Cerebellar cortex (tissue), 1 donor: ENCODE data around the gene OXCT1.
"Not testable (repeated sequence)": the region's sequence is repeated elsewhere in the genome, so short reads cannot be mapped to it uniquely, and the experiment has no call there.

Experiments
- DNase-seq: peaks from one replicate; pipeline ENCODE4 v3.0.0-alpha.2; 2015; ENCODE audit warnings: low spot score

Gene OXCT1

DNA sequence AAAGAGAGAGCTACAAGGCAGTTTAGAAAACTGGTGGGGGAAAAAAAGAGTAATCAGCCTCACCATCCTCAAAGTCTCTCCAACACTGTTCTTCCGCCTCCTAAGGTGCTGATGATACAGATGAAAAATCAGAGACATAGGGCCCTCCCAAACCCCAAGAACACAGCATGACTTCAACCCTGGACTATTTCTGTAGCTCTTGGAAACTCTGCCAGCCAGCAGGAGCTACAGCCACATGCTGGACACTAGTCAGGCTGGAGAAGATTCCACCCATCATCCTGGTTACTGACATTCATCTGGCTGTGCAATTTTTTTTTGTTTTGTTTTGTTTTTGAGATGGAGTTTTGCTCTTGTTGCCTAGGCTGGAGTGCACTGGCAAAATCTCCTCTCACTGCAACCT, 42.4 kb downstream of the OXCT1 start:
- no peak for DNase-seq

DNA sequence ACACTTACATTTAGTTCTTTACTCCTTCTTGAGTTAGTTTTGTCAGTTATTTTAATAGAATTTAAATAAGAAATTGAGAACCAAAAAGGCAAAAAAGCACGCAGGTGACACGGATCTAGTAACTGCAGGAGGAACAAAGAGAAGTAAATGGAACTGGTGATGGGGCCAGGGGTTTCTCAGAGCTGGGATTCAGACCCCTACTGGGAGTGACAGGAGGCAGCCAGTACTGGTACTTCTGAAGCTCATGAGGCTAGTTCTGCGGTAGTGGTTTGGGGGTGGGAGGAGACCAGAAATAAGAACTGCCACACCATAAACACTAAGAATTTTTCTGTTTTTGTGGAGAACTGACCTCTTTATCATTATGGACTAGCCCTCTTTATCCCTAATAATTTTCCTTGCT, 48.2 kb downstream of the OXCT1 start:
- no peak for DNase-seq

DNA sequence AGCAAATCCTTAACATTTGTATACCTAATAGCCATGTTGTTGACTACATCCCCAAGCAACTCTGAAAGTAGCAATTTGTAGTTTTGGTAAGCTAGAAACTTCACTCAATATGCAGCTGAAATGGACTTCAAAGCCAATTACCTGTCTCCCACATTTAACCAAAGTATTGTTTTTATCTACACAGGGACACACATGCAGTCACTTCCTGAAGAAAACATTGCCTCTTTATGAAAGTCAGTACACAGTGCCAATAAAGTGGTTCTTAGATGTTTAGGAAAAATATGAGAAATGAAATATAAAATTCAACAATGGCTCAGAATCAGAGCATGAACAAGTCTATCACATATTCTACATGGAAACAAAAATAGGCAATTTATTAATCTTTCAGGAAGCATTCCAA, 49.2 kb downstream of the OXCT1 start:
- no peak for DNase-seq

DNA sequence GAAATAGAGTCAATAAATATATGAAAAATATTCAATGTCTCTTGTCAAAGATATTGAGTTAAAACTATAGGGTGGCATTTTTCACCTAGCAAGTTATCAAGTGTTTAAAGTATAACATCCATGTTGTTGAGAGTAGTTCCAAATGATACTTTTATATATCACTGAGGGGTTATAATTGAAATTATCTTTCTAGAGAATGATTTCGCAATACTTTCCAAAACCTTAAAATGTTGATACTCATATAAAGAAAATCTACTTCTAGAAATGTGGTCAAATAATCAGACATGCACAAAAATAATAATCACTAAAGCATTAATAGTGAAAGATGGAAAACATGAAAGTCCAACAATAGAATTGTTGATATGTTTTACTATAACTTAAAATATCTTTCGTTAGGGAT, 50.1 kb downstream of the OXCT1 start:
- no peak for DNase-seq

DNA sequence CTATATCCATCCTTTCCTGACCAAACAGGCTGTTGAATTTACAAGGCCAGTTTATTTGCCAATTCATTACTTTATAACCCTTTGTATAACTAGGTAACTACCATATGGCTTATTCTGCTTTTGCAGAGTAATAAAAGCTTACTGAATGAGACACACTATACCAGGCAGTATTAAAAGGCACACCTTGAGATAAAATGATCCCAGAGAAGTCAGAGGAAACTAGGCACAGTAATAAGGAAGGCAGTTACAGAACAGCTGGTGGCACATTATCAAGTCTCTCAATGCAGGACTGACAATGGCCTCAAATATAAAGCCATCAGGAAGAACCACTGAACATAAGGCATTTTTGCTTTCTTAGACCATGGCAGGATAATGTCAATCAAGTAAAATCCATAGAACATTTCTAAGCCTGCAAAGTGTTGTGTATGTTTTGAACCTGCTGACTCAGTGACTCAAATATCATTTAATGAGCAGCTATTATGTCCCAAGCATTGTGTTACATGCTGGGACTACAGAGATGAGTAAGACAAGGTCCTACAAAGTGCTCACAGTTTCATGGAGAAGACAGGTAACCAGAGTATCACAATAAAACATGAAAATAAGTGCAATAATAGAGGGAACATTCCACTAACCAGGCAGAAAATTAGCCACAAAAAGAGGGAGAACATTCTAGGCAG, 52.5 kb downstream of the OXCT1 start:
- DNase-seq, result no peak

DNA sequence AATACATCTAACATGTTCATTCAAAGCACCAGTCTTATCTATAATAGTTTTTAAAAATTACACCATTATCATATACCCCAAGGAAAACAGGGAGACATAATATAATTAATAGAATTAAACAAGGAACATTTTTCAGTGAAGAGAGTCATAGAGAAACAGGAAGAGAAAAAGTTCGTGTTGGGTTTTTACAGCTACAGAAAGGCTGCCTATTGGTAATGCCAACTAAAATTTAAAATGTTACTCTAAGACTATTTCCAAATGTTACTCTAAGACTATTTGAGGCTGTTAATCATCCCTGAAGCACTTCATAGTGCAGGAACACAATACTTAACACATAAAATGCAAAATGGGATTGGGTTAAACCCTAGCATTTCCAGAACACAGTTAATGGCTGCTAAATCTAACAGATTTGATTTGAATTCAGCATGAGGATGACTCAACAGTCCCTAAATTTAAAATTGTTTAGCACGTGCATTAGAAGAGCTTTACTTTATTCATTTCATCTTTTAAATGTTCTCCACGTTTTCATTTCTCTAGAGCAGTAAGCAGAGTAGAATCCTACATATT, 54.5 kb downstream of the OXCT1 start:
- DNase-seq, result no peak

DNA sequence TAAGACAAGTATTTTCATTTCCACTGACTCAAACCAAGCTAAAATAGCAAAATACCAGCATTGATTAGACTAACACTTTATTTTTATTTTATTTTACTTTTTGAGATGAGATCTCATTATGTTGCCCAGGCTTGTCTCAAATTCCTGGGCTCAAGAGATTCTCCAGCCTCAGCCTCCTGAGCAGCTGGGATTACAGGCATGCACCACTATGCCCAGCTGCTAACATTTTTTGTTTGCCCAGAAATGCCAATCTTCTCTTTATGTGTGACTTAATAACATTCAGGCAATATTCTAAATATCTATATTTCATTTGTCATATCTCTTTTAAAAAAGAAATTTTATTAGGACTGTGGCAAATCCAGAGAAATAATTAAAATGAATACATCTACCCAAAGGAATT, 55.0 kb downstream of the OXCT1 start:
- no peak for DNase-seq

DNA sequence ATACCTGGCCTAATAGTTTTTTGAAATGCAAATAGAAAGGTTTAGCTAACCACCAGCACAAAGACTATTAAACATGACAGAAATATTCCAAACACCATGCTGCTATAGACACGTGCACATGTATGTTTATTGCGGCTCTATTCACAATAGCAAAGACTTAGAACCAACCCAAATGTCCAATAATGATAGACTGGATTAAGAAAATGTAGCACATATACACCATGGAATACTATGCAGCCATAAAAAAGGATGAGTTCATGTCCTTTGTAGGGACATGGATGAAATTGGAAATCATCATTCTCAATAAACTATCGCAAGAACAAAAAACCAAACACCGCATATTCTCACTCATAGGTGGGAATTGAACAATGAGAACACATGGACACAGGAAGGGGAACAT, 55.9 kb downstream of the OXCT1 start:
- not testable (repeated sequence) for DNase-seq

DNA sequence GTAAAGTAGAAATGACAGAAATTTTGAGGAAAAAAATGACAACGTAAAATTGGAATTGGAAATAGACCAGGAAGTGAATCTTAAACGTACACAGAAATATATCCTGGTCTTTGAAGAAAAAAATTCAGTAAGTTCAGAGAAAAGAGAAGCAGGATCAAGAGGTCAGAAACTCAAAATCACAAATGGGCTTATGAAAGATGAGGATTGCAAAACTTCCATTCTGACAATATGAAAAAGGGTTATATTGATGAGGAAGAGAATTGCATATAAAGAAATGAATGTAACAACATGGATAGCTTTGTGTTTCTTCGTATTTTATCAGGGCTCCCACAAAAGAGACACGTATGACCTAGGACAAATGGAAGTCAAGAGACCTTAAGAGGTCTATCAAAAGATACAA, 58.1 kb downstream of the OXCT1 start:
- DNase-seq, result no peak

DNA sequence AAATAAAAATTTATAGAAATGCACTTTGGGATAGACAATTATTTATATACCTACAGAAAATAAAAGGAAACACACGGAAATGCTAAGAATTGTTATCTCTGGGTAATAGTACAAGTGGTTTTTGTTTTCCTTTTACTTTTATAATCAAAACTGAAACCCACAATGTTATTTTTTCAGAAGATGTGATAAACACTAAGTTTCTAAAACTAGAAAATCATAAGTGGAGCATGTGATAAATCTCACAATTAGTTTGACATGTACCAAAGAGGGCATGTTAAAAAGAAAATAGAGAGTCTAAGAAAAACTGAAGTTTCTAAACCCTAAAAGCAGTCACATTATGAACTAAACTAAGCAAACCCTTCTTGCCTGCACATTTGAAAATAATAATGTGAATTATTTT, 61.1 kb downstream of the OXCT1 start:
- no peak for DNase-seq

DNA sequence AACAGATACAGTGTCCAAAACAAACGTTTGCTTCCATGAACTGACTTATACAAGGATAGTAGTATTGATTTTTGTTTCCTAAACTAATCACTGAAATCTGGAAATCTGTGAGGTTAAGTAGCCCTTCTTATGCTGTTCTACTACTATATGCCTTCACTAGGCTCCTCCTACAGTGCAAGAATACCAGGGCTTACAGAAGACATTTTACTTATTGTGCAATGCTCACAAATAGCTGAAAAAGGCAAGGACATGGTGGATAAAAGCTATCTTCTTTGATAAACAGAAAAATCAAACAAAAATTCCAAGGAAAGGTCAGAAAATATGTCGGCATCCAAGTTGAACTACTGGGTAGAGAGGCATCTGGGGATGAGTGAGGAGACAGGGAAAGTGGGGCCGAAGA, 61.9 kb downstream of the OXCT1 start:
- DNase-seq, result no peak

DNA sequence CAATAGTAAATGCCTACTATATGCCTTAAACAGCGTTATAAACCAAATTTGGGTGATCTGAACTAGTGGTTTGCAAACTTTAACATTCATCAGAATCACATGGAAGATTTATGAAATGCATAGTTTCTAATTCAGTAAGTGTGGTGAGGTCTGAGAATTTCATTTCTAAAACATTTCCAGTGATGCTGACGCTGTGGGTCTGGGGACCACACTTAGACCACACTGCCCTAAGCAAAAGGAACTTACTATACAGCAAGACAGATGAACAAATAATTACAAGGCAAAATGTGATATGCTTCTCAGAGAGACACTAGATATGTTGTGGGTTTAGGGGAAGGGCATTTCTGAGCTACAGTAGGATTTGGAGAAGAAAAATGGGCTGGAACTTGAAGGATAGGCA, 72.6 kb downstream of the OXCT1 start:
- no peak for DNase-seq

DNA sequence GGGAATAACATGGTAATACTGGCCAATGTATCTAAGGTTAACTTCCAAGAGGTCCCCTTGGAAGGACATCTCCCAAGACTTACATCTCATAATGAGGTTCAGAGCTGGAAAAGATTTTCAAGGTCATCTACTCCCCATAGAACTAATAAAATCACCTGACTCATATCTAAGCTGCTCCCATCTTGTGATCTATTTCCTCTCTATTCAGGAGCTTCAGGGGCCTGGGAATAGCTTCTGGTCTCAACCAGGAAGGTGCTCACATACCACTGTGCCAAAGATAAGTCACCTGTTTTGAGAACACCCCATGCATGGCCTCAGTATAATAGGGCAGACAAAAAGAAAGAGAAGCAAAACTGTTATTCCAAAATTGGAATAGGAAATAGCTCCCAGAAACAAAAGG, 74.2 kb downstream of the OXCT1 start:
- no peak for DNase-seq

DNA sequence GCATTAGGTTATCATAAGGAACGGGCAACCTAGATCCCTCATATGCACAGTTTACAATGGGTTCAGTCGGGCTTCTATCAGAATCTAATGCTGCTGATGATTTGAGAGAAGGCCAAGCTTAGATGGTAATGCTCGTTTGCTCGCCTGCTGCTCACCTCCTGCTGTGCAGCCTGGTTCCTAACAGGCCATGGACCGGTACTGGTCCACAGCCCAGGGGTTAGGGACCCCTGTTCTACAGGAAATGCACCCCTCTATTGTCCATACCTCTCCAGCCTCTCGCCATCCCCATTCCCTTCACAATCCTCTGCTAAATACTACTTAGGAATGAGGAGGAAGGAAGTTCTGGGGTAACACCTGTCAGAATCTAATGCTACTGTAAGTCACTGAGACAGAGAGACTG, 75.1 kb downstream of the OXCT1 start:
- DNase-seq, result no peak

DNA sequence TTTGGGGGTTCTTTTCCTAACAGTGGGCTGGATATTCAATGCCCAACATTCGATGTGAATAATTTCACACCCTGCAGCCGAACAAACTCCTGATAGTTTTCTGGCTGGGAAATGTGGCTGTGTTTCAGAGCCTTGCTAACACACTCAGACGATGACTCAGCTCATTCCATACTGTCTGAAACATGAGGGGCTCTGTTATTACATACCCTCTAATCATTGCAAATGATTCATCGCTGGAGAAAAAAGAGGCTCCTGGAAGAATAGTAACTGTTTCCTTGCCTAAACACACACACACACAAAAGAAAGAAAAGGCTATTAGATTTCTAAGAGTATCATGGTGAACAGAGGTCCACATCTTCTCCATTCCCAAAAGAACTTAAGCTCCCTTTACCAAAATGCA, 75.8 kb downstream of the OXCT1 start:
- DNase-seq, result no peak

DNA sequence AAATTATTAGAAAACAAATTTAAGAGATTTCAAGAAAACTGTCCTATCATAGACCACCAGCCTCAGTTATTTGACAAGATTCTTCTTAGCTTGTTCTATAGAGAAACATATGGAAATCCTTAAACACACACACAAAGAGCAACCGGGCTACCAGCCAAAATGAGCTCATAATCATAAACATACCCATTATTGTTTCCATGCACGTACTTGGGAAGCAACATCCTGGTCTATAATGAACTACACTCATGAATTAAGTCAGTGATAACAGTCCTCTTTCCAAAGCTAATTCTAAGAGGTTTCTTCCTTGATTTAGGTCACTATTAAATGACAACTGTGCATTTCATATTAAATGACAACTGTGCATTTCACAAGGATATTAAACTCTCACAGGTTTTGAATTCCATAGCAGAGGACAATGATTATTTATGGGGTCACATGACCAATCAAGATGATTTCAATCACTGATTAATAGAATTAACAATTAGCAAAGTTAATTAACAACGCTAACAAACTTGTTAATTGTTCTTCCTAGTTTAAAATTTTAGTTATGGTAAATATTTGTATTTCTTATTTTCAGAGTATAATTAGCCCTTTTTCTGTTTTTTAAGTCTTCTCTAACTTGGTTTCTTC, 77.0 kb downstream of the OXCT1 start:
- DNase-seq, result no peak

DNA sequence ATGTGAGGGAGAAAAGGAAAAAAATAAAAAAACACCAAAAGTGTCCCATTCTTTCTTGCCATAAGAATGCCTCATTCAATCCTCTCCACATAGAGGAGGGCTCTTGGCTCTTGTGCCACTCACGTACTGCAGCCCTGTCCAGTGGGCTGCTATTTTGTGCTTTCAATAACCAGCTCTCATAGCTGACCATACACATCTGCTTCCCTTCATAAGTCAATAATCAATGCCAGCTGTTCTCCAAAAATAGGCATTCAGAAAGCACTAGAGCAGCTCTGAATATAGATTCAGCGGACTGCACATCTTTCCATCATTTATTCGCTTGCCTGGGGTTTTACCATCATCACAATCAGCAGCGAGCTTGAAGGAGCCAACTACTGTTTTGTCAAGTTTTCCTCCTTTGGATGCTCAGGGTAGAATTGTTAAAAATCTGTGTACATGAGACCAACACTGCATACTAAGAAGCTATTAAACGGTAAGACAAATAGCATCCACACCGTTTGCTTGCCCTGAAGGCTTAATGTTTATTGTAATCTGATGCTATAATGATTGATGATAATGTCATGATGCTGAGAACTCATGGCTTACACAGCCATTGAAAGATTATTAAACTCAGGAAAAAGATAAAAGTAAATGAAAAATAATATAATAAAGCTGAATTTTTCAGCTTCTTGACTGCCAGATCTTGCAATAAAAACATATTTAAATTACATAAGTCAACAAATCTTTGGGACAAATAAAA, 80.0 kb downstream of the OXCT1 start:
- DNase-seq, result no peak

DNA sequence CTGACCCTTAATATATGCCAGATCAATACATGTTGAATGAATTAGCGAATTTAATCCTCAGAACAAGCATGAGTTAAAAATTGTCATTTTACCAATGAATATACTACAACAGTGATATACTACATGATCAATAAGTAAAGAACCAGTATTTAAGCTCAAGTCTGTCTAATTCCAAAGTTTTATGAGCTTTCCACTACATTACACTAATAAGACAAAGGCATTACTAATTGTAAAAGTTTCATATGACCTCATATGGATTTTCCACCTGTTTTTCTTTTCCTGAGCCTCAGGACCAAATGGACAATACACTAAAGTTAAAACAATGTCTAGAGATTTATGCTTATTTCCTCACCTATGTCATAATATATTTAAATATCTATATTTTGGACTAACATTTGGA, 80.8 kb downstream of the OXCT1 start:
- DNase-seq, result no peak

DNA sequence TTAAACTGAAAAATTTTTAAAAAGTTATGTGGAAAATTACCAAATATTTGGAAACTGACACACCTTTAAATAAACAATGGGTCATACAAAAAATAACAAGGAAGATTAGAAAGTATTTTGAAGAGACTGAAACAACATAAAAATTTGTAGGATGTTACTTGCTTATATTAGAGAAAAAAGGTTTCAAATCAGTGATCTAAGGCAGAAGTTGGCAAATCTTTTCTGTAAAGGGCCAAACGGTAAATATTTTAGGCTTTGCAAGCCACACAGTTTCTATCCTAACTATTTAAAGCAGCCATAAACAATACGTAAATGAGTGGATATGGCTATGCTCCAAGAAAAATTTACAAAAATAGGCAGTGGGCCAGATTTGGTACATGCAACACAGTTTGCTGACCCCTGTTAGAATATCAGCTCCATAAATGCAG, 81.3 kb downstream of the OXCT1 start:
- no peak for DNase-seq

DNA sequence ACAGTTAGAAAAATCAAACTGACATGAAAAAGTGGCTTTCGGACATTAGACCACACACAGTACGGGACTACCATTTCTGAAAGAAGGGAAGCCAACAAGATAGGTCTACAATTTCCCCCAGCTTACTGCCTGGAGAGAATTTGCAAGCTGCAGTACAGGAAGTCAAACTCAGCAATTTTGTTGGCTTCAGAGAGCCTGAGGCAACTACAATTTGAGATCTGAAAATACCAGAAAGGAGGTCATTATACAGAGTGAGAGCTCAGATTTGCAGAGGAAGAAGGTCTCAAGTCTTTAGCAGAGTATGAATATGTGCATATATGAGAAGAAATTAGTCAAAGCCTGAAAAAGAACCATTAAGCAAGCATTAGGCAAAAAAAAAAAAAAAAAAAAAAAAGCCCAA, 83.0 kb downstream of the OXCT1 start:
- no peak for DNase-seq

DNA sequence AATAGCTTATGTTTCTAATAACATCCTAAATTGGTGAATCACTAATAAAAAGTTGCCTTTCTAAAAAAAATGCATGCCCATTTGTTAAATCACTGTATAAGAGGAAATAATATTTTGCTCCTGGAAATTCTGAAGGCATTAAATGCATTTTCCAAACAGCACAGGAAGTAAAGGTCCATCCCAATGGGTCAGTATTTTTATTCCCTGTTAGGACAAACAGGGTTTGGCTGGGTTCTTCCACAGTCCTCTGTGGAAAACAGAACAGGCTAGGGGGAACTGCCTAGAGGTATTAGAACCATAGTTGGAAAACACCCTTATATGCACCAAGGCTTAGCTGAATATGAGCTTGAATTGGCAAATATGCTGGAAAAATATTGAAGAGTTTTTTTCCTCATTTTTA, 85.2 kb downstream of the OXCT1 start:
- no peak for DNase-seq

DNA sequence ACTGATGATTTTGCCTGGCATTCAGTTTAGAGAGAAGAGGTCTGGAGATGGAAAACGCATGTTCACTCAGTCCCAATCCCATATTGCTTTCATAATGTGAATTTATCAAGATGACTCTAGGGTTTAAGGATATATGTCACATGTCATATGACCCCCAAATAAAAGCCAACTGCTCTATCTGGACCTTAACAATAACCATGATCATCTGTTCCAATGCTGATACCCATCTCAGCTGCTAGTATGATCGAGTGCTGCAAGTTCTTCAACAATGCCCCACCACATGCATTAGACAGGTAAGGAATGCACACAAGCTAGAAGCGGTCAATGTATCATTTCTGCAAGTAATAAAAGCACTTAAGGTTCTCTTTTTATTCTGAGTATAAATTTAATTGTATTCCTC, 91.8 kb downstream of the OXCT1 start:
- DNase-seq, result no peak

DNA sequence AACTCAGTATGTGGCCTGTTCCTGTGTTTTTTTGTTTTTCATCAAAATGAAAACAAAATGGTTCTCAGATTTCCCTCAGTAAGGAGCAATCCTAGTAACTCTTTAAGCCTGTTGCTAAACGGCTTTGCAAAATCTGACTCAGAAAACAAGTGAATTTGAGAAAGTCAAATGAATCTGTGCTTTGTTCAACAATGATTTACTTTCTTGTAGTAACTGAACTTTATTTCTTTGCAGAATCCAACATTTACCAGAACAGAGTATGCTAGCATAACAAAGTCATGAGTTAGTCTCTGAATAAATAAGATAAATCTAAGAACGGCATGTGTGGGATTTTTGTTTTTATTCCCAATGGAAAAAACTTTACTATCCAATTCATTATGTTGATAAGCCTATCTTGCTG, 93.8 kb downstream of the OXCT1 start:
- DNase-seq, result no peak
